ENCODE measurements around the gene CDH16.
A peak's percentile ranks its signal among the peaks of the same experiment; 100 is the strongest.

Gene CDH16

DNA sequence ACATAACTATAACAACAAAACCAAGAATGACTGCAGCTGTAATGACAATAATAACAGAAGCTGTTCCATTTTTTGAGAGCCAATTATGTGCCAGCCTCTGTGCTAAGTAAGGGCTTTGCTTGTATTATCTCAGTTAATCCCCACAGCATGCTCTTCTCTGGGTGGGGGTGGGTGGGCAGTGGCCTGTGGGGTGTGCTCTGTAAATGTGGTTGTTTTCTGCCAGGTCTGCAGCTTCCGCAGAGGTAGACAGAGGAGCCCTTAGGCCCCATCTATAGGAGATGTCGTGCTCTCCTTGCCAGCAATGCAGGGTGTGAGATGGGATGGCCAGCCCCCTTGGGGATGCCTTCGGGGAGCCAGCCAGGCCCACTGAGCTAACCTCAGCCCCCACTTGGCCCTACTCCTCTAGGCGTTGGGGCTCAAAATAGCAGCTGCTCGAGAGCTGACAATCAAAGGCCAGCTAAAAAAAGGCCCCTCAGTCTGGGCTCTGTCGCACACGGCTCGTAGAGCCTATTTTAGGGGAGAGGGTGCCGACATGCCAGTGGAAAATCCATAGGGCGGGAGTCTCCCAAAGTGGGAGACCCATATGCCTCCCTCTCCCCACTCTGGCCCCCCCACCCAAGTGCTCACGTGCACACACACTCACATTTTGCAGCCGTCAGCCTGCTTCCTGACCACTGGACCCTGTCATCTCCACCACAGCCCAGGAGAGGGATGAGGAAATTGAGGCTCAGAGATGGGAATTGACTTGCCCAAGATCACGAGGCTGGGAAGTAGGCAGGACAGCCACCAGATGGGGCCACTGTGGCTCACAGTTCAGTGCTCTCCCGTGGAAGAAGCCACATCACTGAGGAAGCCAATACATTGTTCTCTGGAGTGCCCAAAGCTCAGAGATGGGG lies 15.8 kb downstream of the CDH16 start:
- ChIA-PET POLR2A (no interaction called here), CTCF (interaction anchor here (1.3 to 30.6 kb wide), 5 partner anchors 7 to 29 kb away, joined by 3 to 473 read pairs (median 6); partner anchors contain the start of genes CDH16, PDP2 and RRAD)
- H3K27ac ChIP-seq (ENCODE audit: insufficient read depth in 1 of 2, low read depth in 1 of 2, low read length in 2 of 2, poor library complexity in 1 of 2, severe bottlenecking in 2 of 2) = no peak overlapping the region
- 70% methylated on average over 4 of the region's 14 CpGs for WGBS (ENCODE audit: insufficient coverage)
- H3K9me3 ChIP-seq (ENCODE audit: control extremely low read depth in 1 of 5, control insufficient read depth in 4 of 5, insufficient read depth in 2 of 5, low read depth in 1 of 5, low read length in 4 of 5) = no peaks in the 10 kb centered on the region
- no peak for DNase-seq
- no peak overlapping the region for H3K4me3 ChIP-seq (ENCODE audit: control insufficient read depth in 1 of 7, extremely low read depth in 1 of 7, insufficient read depth in 4 of 7, low read depth in 2 of 7, low read length in 6 of 7)
- no peaks in the 10 kb centered on the region for H3K36me3 ChIP-seq (ENCODE audit: control insufficient read depth in 4 of 4, insufficient read depth in 4 of 4, low read length in 3 of 4)
- peaks cover 0 to 5% (median 0%) of the 10 kb centered on the region in 5 experiments for H3K27me3 ChIP-seq (replicated peaks in 2 of 5; ENCODE audit: control insufficient read depth in 4 of 5, insufficient read depth in 5 of 5, low read length in 4 of 5)
- peaks cover 0 to 10% (median 2%) of the 10 kb centered on the region in 4 experiments for H3K4me1 ChIP-seq (ENCODE audit: control extremely low read depth in 1 of 4, control insufficient read depth in 4 of 4, insufficient read depth in 4 of 4, low read length in 3 of 4)

DNA sequence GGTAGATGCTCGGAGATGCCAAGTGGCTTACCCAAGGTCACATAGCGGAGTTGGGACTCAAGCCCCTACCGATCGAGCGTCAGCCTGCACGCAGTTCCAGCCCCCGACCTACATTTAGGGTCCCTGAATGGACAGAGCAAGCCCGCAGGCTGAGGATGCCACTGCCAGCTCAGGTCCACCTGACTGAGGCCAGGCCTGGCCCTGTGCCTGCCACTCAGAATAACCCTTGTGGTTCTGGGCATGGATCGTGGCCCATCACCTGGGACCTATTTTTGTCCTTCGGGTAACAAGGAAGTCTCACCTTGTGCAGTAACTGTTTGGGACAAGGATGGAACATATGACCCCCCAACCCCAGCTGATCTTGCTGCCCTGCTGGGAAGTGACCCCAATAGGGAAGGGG lies 17.1 kb downstream of the CDH16 start:
- 98% methylated on average over 10 of the region's 10 CpGs for WGBS (ENCODE audit: insufficient coverage)
- CTCF ChIA-PET = interaction anchor here (1.1 to 30.6 kb wide), 3 partner anchors 9 to 55 kb away, joined by 3 to 473 read pairs (median 6); partner anchors contain the start of genes CDH16 and RRAD
- Histone ChIP-seq H3K27ac (ENCODE audit: insufficient read depth in 1 of 2, low read depth in 1 of 2, low read length in 2 of 2, poor library complexity in 1 of 2, severe bottlenecking in 2 of 2) (no peak overlapping the region), H3K4me3 (ENCODE audit: control insufficient read depth in 1 of 7, extremely low read depth in 1 of 7, insufficient read depth in 4 of 7, low read depth in 2 of 7, low read length in 6 of 7) (no peak overlapping the region), H3K4me1 (ENCODE audit: control extremely low read depth in 1 of 4, control insufficient read depth in 4 of 4, insufficient read depth in 4 of 4, low read length in 3 of 4) (peaks cover 0 to 10% (median 2%) of the 10 kb centered on the region in 4 experiments), H3K36me3 (ENCODE audit: control insufficient read depth in 4 of 4, insufficient read depth in 4 of 4, low read length in 3 of 4) (no peaks in the 10 kb centered on the region), H3K27me3 (replicated peaks in 2 of 5; ENCODE audit: control insufficient read depth in 4 of 5, insufficient read depth in 5 of 5, low read length in 4 of 5) (peaks cover 0 to 5% (median 0%) of the 10 kb centered on the region in 5 experiments), H3K9me3 (ENCODE audit: control extremely low read depth in 1 of 5, control insufficient read depth in 4 of 5, insufficient read depth in 2 of 5, low read depth in 1 of 5, low read length in 4 of 5) (no peaks in the 10 kb centered on the region)
- no peak for DNase-seq
- POLR2A ChIA-PET = no interaction called here

DNA sequence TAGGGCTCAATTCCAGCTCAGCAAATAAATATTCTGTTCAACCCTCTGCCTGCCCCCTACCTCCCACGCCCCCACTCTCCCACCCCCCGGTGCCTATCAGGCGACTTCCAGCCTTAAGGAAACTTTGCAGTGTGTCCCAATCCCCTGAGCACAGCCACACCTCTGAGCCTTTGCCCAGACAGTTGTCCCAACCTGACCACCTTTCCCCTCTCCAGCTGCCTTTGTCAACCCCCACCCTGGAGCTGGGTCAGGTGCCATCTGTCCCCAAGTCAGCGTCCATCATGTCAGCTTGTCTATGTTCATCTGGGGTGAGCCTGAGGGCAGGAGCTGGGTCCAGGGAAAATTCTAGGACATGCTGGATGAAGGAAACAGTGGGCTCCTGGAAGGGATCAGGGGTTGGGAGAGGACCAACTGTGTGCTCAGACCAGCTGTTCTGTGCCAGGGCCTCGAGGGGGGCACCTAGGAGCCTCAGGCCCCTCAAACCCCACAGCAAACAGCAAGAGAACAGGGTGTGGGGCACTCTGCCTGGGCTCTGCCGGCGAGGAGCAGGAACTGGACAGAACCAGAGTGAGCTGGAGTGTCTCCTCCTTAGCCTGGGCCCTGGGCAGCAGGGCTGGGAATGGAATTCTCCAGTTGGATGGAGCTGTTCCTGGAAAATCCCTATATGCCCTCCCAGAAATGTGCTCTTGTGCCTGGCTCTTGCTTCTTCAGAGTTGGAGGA lies 17.8 kb downstream of the CDH16 start:
- POLR2A ChIA-PET = no interaction called here
- DNase-seq = no peak
- WGBS (ENCODE audit: insufficient coverage) = 91% methylated on average over 4 of the region's 7 CpGs
- CTCF ChIA-PET = interaction anchor here (0.6 to 30.6 kb wide), 3 partner anchors 18 to 955 kb away, joined by 3 to 473 read pairs (median 3); partner anchors contain the start of genes CDH16 and RRAD
- H3K36me3 ChIP-seq (ENCODE audit: control insufficient read depth in 4 of 4, insufficient read depth in 4 of 4, low read length in 3 of 4) = no peaks in the 10 kb centered on the region
- no peak overlapping the region for H3K4me3 ChIP-seq (ENCODE audit: control insufficient read depth in 1 of 7, extremely low read depth in 1 of 7, insufficient read depth in 4 of 7, low read depth in 2 of 7, low read length in 6 of 7)
- H3K9me3 ChIP-seq (ENCODE audit: control extremely low read depth in 1 of 5, control insufficient read depth in 4 of 5, insufficient read depth in 2 of 5, low read depth in 1 of 5, low read length in 4 of 5) = no peaks in the 10 kb centered on the region
- H3K4me1 ChIP-seq (ENCODE audit: control extremely low read depth in 1 of 4, control insufficient read depth in 4 of 4, insufficient read depth in 4 of 4, low read length in 3 of 4) = peaks cover 0 to 10% (median 2%) of the 10 kb centered on the region in 4 experiments
- H3K27me3 ChIP-seq (replicated peaks in 2 of 5; ENCODE audit: control insufficient read depth in 4 of 5, insufficient read depth in 5 of 5, low read length in 4 of 5) = no peaks in the 10 kb centered on the region
- peak overlapping the region in 1 of 2 experiments; percentile 83 for H3K27ac ChIP-seq (ENCODE audit: insufficient read depth in 1 of 2, low read depth in 1 of 2, low read length in 2 of 2, poor library complexity in 1 of 2, severe bottlenecking in 2 of 2)

DNA sequence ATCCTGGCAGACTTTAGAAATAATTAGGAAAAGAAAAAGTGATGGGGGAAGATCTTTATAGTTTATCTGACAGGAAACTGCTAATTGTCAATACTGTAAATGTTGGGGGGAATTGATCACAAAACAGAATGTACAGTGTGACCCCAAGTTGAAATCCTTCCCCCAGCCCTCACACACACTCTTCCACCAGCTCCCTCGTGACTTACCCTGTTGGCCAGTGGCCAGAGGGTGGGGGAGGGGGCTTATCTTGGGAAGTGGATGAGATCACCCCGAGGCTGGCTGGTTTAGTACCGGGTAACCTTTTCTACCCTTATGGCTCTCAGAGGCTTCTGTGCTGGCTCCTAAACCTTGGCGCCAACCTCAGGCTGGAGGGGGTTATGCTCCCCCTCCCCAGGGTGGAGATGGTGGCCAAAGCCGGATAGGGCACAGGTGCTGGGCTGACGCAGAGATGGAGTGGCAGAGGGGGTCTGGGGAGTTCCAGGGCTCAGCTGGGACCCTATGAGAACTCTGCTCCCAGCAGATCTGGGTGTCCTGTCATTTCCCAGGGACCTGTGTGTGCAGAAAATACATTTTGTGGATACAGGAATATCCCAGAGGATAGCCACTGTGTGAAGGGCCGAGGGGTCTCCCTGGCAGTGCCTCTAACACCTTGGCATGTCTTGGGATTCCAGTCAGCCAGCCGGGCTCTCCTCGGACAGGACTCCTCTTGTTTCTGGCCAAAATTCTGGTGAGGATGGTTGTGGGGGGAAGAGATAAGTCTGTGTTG lies 18.6 kb downstream of the CDH16 start:
- peak in 2 of 3 donors; percentile 61 for DNase-seq
- 53% methylated on average over 5 of the region's 9 CpGs for WGBS (ENCODE audit: insufficient coverage)
- peaks cover 0 to 10% (median 2%) of the 10 kb centered on the region in 4 experiments for H3K4me1 ChIP-seq (ENCODE audit: control extremely low read depth in 1 of 4, control insufficient read depth in 4 of 4, insufficient read depth in 4 of 4, low read length in 3 of 4)
- H3K36me3 ChIP-seq (ENCODE audit: control insufficient read depth in 4 of 4, insufficient read depth in 4 of 4, low read length in 3 of 4) = no peaks in the 10 kb centered on the region
- H3K27me3 ChIP-seq (replicated peaks in 2 of 5; ENCODE audit: control insufficient read depth in 4 of 5, insufficient read depth in 5 of 5, low read length in 4 of 5) = no peaks in the 10 kb centered on the region
- POLR2A ChIA-PET = no interaction called here
- H3K9me3 ChIP-seq (ENCODE audit: control extremely low read depth in 1 of 5, control insufficient read depth in 4 of 5, insufficient read depth in 2 of 5, low read depth in 1 of 5, low read length in 4 of 5) = no peaks in the 10 kb centered on the region
- H3K27ac ChIP-seq (ENCODE audit: insufficient read depth in 1 of 2, low read depth in 1 of 2, low read length in 2 of 2, poor library complexity in 1 of 2, severe bottlenecking in 2 of 2) = peak overlapping the region in 1 of 2 experiments; percentile 83
- H3K4me3 ChIP-seq (ENCODE audit: control insufficient read depth in 1 of 7, extremely low read depth in 1 of 7, insufficient read depth in 4 of 7, low read depth in 2 of 7, low read length in 6 of 7) = no peak overlapping the region
- CTCF ChIA-PET = interaction anchor here (0.6 to 30.6 kb wide), 4 partner anchors 18 to 955 kb away, joined by 3 to 473 read pairs (median 3); partner anchors contain the start of genes CDH16 and RRAD

DNA sequence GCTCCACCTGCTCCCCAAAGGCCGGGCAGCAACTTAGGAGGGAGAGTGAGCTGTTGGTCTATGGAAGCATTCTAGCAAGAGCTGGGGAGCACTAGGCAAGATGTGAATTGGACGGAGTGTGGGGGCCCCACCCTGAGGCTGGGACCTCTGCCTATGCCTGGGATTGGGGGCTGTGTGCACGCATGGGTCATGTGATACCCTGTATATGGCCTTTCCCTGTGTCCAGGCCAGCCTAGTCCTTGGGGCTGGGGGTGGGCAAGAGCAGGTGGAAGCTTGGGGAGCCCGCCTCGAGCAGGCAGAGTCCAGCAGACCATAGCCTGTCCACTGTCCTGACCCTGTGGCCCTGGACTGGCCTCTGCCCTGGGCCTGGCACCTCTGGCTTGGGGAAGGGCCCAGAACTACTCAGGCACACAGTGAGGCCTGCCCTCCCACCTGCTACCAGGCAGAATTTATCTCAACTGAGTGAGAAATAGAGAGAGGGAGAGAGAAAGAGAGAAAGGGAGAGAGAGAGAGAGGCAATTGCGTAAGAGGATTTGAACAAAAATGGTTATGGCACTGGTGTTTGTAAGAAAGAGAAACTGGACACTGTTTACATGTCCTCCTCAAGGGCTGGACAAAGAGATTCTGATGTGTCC lies 19.3 kb downstream of the CDH16 start:
- peaks cover 0 to 10% (median 2%) of the 10 kb centered on the region in 4 experiments for H3K4me1 ChIP-seq (ENCODE audit: control extremely low read depth in 1 of 4, control insufficient read depth in 4 of 4, insufficient read depth in 4 of 4, low read length in 3 of 4)
- CTCF ChIA-PET = interaction anchor here (1.6 to 30.6 kb wide), 2 partner anchors 17 to 20 kb away, joined by 3 to 473 read pairs; partner anchors contain the start of genes CDH16 and RRAD
- no peaks in the 10 kb centered on the region for H3K36me3 ChIP-seq (ENCODE audit: control insufficient read depth in 4 of 4, insufficient read depth in 4 of 4, low read length in 3 of 4)
- DNase-seq = peak in 2 of 3 donors; percentile 8 to 20
- H3K27me3 ChIP-seq (replicated peaks in 2 of 5; ENCODE audit: control insufficient read depth in 4 of 5, insufficient read depth in 5 of 5, low read length in 4 of 5) = no peaks in the 10 kb centered on the region
- WGBS (ENCODE audit: insufficient coverage) = 98% methylated on average over 6 of the region's 6 CpGs
- H3K4me3 ChIP-seq (ENCODE audit: control insufficient read depth in 1 of 7, extremely low read depth in 1 of 7, insufficient read depth in 4 of 7, low read depth in 2 of 7, low read length in 6 of 7) = no peak overlapping the region
- H3K9me3 ChIP-seq (ENCODE audit: control extremely low read depth in 1 of 5, control insufficient read depth in 4 of 5, insufficient read depth in 2 of 5, low read depth in 1 of 5, low read length in 4 of 5) = no peaks in the 10 kb centered on the region
- POLR2A ChIA-PET = no interaction called here
- peak overlapping the region in 1 of 2 experiments; percentile 83 for H3K27ac ChIP-seq (ENCODE audit: insufficient read depth in 1 of 2, low read depth in 1 of 2, low read length in 2 of 2, poor library complexity in 1 of 2, severe bottlenecking in 2 of 2)

DNA sequence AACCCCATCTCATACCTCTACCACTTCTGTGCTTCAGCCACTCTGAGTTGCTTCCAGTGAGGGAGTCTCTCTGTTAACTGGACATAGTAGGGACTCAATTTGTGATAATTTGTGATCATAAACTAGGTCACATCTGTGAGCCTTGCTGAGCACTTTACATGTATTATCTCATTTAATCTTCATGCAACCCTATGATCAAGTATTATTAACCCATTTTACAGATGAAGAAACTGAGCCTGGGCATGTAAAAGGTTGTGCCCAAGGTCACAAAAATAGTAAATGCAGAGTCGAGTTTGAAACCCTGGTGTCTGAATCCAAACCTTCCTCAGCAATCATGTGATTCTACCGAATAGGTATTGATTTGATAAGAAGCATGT lies 19.8 kb downstream of the CDH16 start:
- Histone ChIP-seq H3K4me1 (ENCODE audit: control extremely low read depth in 1 of 4, control insufficient read depth in 4 of 4, insufficient read depth in 4 of 4, low read length in 3 of 4) (peaks cover 0 to 10% (median 2%) of the 10 kb centered on the region in 4 experiments), H3K9me3 (ENCODE audit: control extremely low read depth in 1 of 5, control insufficient read depth in 4 of 5, insufficient read depth in 2 of 5, low read depth in 1 of 5, low read length in 4 of 5) (no peaks in the 10 kb centered on the region), H3K36me3 (ENCODE audit: control insufficient read depth in 4 of 4, insufficient read depth in 4 of 4, low read length in 3 of 4) (no peaks in the 10 kb centered on the region), H3K4me3 (ENCODE audit: control insufficient read depth in 1 of 7, extremely low read depth in 1 of 7, insufficient read depth in 4 of 7, low read depth in 2 of 7, low read length in 6 of 7) (no peak overlapping the region), H3K27ac (ENCODE audit: insufficient read depth in 1 of 2, low read depth in 1 of 2, low read length in 2 of 2, poor library complexity in 1 of 2, severe bottlenecking in 2 of 2) (no peak overlapping the region), H3K27me3 (replicated peaks in 2 of 5; ENCODE audit: control insufficient read depth in 4 of 5, insufficient read depth in 5 of 5, low read length in 4 of 5) (no peaks in the 10 kb centered on the region)
- DNase-seq = no peak
- 93% methylated on average over 2 of the region's 2 CpGs for WGBS (ENCODE audit: insufficient coverage)
- CTCF ChIA-PET = interaction anchor here (1.2 to 30.6 kb wide), 3 partner anchors 16 to 34 kb away, joined by 3 to 473 read pairs (median 4); partner anchors contain the start of genes CDH16 and RRAD
- POLR2A ChIA-PET = no interaction called here

Data from common myeloid progenitor, CD34-positive (primary cell).